ENCODE data around the gene GRIP2. TPM values are rescaled to one million over a fixed set of nuclear protein-coding genes. Genes with fewer than 3 reads are reported as not detected.
A peak's percentile ranks its signal among the peaks of the same experiment; 100 is the strongest.

The GRIP2 gene
- total and polyA plus RNA-seq, 10 donors: 0.15 to 3.7 (median 1.2) TPM

DNA sequence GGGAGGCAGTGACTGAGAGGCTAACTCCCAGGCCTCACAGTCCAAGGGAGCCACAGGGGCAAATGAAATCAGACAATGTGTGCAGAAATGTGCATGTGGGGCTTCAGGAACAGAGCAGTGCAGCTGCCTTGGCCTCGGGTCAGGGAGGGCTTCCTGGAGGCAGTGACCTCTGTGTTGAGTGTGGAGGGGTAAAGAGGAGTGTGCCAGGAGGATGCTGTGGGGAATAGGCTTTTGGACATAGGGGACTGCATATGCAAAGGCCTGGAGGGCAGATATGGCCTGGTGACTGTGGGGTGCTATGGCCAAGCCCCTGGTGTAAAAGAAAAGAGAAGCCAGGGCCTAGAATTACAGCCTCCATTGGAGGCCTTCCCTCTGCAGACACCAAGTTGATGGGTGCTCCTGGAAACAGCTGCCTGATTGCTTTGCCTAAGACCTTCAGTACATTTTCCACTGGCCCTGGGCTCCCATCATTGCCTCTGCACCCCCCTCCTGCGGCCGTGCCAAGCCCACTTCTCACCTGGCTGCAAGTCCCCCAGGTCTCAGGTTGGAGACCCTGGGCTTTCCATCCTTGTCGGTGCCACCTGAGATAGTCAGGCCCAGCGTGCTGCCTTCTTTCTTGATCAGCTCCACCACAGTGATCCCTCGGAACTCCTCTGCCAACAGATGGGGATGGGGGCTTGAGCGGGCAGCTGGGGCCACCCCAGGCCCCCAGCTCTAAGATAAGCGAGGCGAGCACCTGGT is 15.1 kb downstream of the GRIP2 start:
- H3K4me1 ChIP-seq: peaks cover 0 to 24% (median 0%) of the 10 kb centered on the region in 6 donors
- TF ChIP-seq POLR2AphosphoS5 (IDR thresholded peaks at IDR 0.05): no peak
- TF ChIP-seq POLR2A (IDR thresholded peaks at IDR 0.05): no peak
- TF ChIP-seq, protein P1, sequence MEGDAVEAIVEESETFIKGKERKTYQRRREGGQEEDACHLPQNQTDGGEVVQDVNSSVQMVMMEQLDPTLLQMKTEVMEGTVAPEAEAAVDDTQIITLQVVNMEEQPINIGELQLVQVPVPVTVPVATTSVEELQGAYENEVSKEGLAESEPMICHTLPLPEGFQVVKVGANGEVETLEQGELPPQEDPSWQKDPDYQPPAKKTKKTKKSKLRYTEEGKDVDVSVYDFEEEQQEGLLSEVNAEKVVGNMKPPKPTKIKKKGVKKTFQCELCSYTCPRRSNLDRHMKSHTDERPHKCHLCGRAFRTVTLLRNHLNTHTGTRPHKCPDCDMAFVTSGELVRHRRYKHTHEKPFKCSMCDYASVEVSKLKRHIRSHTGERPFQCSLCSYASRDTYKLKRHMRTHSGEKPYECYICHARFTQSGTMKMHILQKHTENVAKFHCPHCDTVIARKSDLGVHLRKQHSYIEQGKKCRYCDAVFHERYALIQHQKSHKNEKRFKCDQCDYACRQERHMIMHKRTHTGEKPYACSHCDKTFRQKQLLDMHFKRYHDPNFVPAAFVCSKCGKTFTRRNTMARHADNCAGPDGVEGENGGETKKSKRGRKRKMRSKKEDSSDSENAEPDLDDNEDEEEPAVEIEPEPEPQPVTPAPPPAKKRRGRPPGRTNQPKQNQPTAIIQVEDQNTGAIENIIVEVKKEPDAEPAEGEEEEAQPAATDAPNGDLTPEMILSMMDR (IDR thresholded peaks at IDR 0.05 in 8 of 11, conservative IDR thresholded peaks at IDR 0.05 in 3 of 11): no peak
- no peaks in the 10 kb centered on the region for H3K9me3 ChIP-seq
- H3K27me3 ChIP-seq (replicated peaks in 1 of 7): peaks cover 0 to 7% (median 0%) of the 10 kb centered on the region in 7 donors
- peak; percentile 49 for DNase-seq
- WGBS, 5 donors: 81 to 89% (median 88%) methylated on average over 9 of the region's 9 CpGs
- intact Hi-C loops (cut with DNase I; ENCODE audit: low total_unique reads): no loop called here
- H3K27ac ChIP-seq: peak overlapping the region in 5 of 8 donors; percentile 36 to 61 (median 57)
- peak overlapping the region in 1 of 8 donors; percentile 13 for H3K4me3 ChIP-seq
- peaks cover 0 to 2% (median 0%) of the 10 kb centered on the region in 6 donors for H3K36me3 ChIP-seq

DNA sequence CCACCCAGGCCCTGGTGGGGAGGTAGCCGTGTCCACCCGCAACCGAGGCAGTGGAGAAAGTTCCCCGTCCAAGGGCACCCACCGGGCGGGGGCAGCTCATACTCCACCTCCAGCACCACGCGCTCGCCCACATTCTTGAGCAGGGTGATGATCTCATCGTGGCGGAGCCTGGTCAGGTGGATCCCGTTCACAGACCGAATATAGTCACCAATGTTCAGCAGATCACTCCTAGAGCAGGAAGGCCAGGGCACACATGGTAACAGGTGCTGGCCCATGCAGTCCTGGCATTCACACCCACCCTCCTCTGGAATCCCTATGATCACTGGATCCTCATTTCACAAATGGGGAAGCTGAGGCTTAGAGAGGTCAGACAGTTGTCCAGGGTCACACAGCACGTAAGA is 15.8 kb downstream of the GRIP2 start:
- TF ChIP-seq, protein P1 (IDR thresholded peaks at IDR 0.05 in 8 of 11, conservative IDR thresholded peaks at IDR 0.05 in 3 of 11): no peak
- TF ChIP-seq POLR2A (IDR thresholded peaks at IDR 0.05): no peak
- no peak for TF ChIP-seq POLR2AphosphoS5 (IDR thresholded peaks at IDR 0.05)
- 83 to 93% (median 90%) methylated on average over 6 to 14 of the region's 14 CpGs for WGBS, 5 donors
- H3K4me3 ChIP-seq: no peak overlapping the region
- peaks cover 0 to 24% (median 0%) of the 10 kb centered on the region in 6 donors for H3K4me1 ChIP-seq
- no peak overlapping the region for H3K27ac ChIP-seq
- H3K27me3 ChIP-seq (replicated peaks in 1 of 7): peaks cover 0 to 7% (median 0%) of the 10 kb centered on the region in 7 donors
- peaks cover 0 to 6% (median 0%) of the 10 kb centered on the region in 6 donors for H3K36me3 ChIP-seq
- no peaks in the 10 kb centered on the region for H3K9me3 ChIP-seq
- intact Hi-C loops (cut with DNase I; ENCODE audit: low total_unique reads): no loop called here
- peak; percentile 63 for DNase-seq

- no peaks in the 10 kb centered on the region for H3K9me3 ChIP-seq
- no peak overlapping the region for H3K27ac ChIP-seq
- DNase-seq: no peak
- intact Hi-C loops (cut with DNase I; ENCODE audit: low total_unique reads): no loop called here
- no peak for TF ChIP-seq POLR2A (IDR thresholded peaks at IDR 0.05)
- peaks cover 0 to 6% (median 0%) of the 10 kb centered on the region in 6 donors for H3K36me3 ChIP-seq
- WGBS, 5 donors: 73 to 84% (median 79%) methylated on average over 7 of the region's 7 CpGs
- H3K4me3 ChIP-seq: no peak overlapping the region
- H3K4me1 ChIP-seq: peaks cover 0 to 24% (median 0%) of the 10 kb centered on the region in 6 donors
- H3K27me3 ChIP-seq (replicated peaks in 1 of 7): peaks cover 0 to 7% (median 0%) of the 10 kb centered on the region in 7 donors
These were observed 16.4 kb downstream of the GRIP2 start for GRCh38 chr3:14523792-14524191.

- H3K4me3 ChIP-seq: no peak overlapping the region
- H3K9me3 ChIP-seq: no peaks in the 10 kb centered on the region
- H3K4me1 ChIP-seq: peaks cover 0 to 24% (median 0%) of the 10 kb centered on the region in 6 donors
- H3K27ac ChIP-seq: no peak overlapping the region
- H3K36me3 ChIP-seq: peaks cover 0 to 6% (median 0%) of the 10 kb centered on the region in 6 donors
- no peak for DNase-seq
- intact Hi-C loops (cut with DNase I; ENCODE audit: low total_unique reads): no loop called here
- peaks cover 0 to 7% (median 0%) of the 10 kb centered on the region in 7 donors for H3K27me3 ChIP-seq (replicated peaks in 1 of 7)
- WGBS, 5 donors: 88 to 95% (median 93%) methylated on average over 12 of the region's 12 CpGs
- TF ChIP-seq, protein P1 (IDR thresholded peaks at IDR 0.05 in 8 of 11, conservative IDR thresholded peaks at IDR 0.05 in 3 of 11): no peak
- TF ChIP-seq POLR2AphosphoS5 (IDR thresholded peaks at IDR 0.05) (no peak), POLR2A (IDR thresholded peaks at IDR 0.05) (no peak)
These were observed 17.4 kb downstream of the GRIP2 start for GRCh38 chr3:14522768-14523167.

All from spleen (tissue), 11 donors.